ENCODE results near the gene B3GNT3.
A peak's percentile ranks its signal among the peaks of the same experiment; 100 is the strongest.

Gene B3GNT3

DNA sequence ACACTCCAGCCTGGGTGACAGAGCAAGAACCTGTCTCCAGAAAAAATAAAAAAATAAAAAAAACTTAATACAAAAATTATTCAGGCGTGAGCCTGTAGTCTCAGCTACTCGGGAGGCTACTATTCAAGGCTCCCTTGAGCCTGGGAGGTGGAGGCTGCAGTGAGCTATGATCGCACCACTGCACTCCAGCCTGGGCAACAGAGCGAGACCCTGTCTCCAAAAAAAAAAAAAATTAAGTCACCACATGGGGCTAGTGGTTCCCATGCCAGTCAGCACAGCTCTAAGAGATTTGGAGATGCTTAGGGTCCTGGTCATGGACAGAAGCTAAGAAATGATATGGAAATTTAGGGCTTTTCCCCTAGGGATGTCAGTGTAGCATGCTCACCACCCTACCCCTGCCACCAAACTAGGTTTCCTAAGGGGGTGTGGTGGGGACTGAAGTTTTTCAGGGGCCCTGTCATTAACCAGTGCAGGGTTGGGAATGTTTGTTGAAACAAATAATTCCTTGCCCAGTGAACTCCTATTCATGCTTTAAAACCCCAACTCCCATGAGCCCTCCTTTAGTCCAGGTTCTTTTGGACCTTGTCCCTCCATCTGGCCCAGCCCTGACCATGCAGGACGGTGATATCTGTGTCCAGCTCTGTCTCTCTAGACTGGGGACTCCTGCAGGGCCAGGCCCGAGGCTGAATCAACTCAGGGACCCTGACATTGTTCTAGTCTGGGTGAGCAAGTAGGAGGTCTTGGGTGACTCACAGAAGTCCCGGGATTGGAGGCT is 41.9 kb upstream of the B3GNT3 start:
- H3K4me3 ChIP-seq (replicated peaks in 1 of 2; ENCODE audit: low read depth in 2 of 2, low read length in 2 of 2), result no peak overlapping the region
- TF ChIP-seq, protein P1, sequence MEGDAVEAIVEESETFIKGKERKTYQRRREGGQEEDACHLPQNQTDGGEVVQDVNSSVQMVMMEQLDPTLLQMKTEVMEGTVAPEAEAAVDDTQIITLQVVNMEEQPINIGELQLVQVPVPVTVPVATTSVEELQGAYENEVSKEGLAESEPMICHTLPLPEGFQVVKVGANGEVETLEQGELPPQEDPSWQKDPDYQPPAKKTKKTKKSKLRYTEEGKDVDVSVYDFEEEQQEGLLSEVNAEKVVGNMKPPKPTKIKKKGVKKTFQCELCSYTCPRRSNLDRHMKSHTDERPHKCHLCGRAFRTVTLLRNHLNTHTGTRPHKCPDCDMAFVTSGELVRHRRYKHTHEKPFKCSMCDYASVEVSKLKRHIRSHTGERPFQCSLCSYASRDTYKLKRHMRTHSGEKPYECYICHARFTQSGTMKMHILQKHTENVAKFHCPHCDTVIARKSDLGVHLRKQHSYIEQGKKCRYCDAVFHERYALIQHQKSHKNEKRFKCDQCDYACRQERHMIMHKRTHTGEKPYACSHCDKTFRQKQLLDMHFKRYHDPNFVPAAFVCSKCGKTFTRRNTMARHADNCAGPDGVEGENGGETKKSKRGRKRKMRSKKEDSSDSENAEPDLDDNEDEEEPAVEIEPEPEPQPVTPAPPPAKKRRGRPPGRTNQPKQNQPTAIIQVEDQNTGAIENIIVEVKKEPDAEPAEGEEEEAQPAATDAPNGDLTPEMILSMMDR (IDR thresholded peaks at IDR 0.05; ENCODE audit: low read depth, low read length), result no peak
- no peak for DNase-seq (ENCODE audit: low read depth in 2 of 2)

DNA sequence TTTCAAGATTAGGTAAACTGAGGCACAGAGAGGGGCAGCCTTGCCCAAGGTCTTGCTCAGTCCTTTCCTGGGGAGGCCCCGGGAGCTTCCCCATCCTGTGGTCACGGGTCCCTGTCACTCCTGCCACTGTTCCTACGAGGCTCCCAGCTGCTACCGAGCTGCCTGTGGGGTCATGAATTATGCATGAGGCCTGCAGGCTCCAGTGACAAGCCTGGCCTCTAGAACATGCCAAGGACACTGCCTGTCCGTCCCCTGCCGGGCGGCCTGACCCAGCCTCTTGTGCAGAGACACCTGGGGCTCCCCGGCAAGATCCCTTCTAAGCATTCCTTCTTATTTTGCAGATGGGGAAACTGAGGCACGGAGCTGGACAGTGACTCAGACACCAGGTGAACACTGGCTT is 41.0 kb upstream of the B3GNT3 start:
- H3K4me3 ChIP-seq (replicated peaks in 1 of 2; ENCODE audit: low read depth in 2 of 2, low read length in 2 of 2), result no peak overlapping the region
- DNase-seq (ENCODE audit: low read depth in 2 of 2), result no peak
- TF ChIP-seq, protein P1 (IDR thresholded peaks at IDR 0.05; ENCODE audit: low read depth, low read length), result no peak

DNA sequence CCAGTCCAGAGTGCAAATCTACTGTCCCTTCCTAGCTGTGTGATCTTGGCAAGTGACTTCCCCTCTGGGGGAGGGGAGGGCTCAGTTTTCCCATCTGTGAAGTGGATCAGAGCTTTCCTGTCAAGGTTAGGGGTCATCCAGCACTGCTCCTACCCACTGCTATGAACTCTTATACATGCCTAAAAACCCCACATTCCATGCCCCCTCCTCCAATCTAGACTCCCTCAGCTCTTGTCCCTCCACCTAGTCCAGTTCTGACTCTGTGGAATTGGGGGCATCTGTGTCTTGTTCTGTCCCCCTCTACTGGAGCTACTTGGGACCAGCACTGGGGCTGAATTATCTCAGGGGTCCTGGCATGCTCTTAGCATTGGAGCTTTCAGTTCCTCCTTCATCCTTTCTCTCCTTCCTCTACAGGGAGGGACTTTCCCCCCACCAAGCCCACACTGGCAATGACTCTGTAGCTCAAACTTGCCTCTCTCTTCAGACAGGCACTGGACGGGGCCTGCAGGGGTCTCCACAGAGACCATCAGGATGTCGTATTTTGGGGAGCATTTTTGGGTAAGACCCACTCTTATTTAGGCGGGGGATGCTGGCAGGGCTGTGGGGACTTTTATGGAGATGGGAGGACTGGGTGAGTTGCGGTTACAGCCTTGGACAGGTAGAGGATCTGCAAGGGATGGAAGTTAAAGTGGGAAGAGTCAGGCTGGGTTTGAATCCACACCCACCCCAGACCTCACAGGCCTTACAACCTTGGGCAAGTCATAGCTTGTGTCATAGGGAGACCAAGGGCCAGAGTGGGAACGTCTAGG is 40.1 kb upstream of the B3GNT3 start:
- TF ChIP-seq, protein P1 (IDR thresholded peaks at IDR 0.05; ENCODE audit: low read depth, low read length), result no peak
- no peak overlapping the region for H3K4me3 ChIP-seq (replicated peaks in 1 of 2; ENCODE audit: low read depth in 2 of 2, low read length in 2 of 2)
- DNase-seq (ENCODE audit: low read depth in 2 of 2), result no peak

DNA sequence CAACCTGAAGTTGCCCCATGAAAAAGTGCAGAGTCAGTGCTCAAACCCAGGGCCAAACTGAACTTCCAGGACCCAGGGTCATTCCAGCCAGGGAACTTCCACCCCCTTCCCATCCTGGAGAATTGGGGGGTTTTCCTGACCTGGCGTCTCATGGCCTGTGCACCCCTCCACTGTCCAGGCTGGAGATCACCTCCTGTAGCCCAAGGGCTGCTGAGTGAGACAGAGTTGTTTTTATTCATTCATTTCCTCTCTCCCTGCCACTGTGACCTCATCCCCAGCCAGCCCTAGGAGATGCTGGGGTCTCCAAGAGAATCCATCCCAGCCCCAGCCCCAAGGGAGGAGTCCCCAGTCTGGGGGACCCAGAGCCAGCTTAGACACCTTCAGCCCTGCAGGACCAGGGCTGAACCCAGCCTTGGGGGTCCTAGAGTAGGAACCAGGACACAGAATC is 39.5 kb upstream of the B3GNT3 start:
- no peak for DNase-seq (ENCODE audit: low read depth in 2 of 2)
- TF ChIP-seq, protein P1 (IDR thresholded peaks at IDR 0.05; ENCODE audit: low read depth, low read length), result no peak
- H3K4me3 ChIP-seq (replicated peaks in 1 of 2; ENCODE audit: low read depth in 2 of 2, low read length in 2 of 2), result no peak overlapping the region

DNA sequence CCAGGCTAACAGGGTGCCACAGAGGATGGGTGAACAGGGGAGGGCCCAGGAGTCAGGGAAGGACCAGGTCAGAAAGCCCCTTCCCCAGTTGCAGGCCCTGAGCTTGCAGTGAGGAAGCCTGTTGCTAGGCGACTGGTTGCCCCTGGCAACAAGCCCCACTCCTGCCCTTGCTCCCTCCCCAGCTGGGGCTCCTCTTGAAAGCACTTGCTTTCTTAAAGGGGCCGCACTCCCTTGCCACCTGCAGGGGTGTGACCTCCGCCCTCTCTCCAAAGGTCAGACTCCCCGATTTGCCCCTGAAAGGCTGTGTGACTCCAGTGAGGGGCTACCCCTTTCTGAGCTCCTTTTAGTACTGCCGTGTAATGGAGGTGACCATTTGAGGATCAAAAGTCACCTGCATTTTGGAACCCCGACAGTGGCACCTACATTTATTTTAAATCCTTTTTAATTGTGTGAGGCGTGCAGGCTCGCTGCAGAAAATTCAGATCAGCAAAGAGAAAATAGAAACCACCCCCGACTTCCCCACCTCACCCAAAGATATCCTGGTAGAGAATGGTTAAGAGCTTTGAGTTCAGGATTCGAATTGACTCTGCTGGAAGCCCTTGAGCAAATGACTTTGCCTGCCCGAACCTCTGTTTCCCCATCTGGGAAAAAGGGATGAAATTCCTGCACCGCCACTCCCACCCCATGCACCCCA is 38.8 kb upstream of the B3GNT3 start:
- TF ChIP-seq, protein P1 (IDR thresholded peaks at IDR 0.05; ENCODE audit: low read depth, low read length), result no peak
- peak; percentile 47 to 64 for DNase-seq (ENCODE audit: low read depth in 2 of 2)
- no peak overlapping the region for H3K4me3 ChIP-seq (replicated peaks in 1 of 2; ENCODE audit: low read depth in 2 of 2, low read length in 2 of 2)

DNA sequence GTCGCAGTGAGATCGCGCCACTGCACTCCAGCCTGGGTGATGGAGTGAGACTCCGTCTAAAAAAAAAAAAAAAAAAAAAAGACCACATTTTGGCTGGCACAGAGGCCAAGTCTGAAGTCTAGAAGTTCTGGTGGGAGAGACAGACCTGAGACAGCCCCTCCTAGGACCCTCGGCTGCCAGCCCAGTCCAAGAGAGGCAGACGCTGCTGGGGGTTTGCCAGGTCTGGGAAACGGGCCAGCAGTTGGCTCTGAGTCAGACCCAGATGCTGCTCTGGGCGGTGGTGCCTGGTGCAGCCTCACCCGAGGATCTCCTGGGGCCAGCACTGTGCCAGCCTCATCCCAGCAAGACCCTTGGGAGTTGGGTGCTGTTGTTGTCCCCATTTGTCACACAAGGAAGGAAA is 37.8 kb upstream of the B3GNT3 start:
- TF ChIP-seq, protein P1 (IDR thresholded peaks at IDR 0.05; ENCODE audit: low read depth, low read length), result no peak
- DNase-seq (ENCODE audit: low read depth in 2 of 2), result peak; percentile 53 to 64
- H3K4me3 ChIP-seq (replicated peaks in 1 of 2; ENCODE audit: low read depth in 2 of 2, low read length in 2 of 2), result no peak overlapping the region

Data from cardiac fibroblast (primary cell).